WTC11 (cell line): ENCODE measurements around the gene HRAS. TPM values are rescaled to one million over a fixed set of nuclear protein-coding genes. Genes with fewer than 3 reads are reported as not detected.
A peak's percentile ranks its signal among the peaks of the same experiment; 100 is the strongest.

ENCODE experiments used
- ATAC-seq: fragments of 200-7000 bp; cut with Tn5 transposase; 2 replicates; pipeline ENCODE4 v1.10.0; 2021; ENCODE audit warnings: mild to moderate bottlenecking, moderate library complexity
- CTCF ChIA-PET: fragments of 300-600 bp; sonication (Branson Sonifier 250); formaldehyde crosslinking; loops from one replicate; lab custom pipeline; 2021; ENCODE audit warnings: antibody characterized with exemption; lab: Charles Lee
- POLR2A ChIA-PET: fragments of 350-600 bp; sonication (Branson Sonifier 250); formaldehyde crosslinking; loops from one replicate; lab custom pipeline; 2021; ENCODE audit warnings: antibody characterized with exemption; lab: Charles Lee
- DNase-seq: peaks from one replicate; pipeline ENCODE4 v3.0.0; 2021; ENCODE audit warnings: low spot score
- H3K27ac Mint-ChIP-seq: 2 replicates; pipeline ENCODE4 v1.8.0; 2021; ENCODE audit warnings: mixed read lengths
- H3K27me3 Mint-ChIP-seq: 2 replicates; pipeline ENCODE4 v1.8.0; 2021; ENCODE audit warnings: low read depth, mild to moderate bottlenecking, moderate library complexity, mixed read lengths
- H3K36me3 Mint-ChIP-seq: 2 replicates; pipeline ENCODE4 v1.8.0; 2021; ENCODE audit warnings: mixed read lengths
- H3K4me1 Mint-ChIP-seq: 2 replicates; pipeline ENCODE4 v1.8.0; 2022; ENCODE audit warnings: mixed read lengths
- H3K4me3 Mint-ChIP-seq: 2 replicates; pipeline ENCODE4 v1.8.0; 2021; ENCODE audit warnings: mild to moderate bottlenecking, moderate library complexity, mixed read lengths
- H3K9me3 Mint-ChIP-seq: 2 replicates; pipeline ENCODE4 v1.8.0; 2021; ENCODE audit warnings: mixed read lengths
- ATF6 ChIP-seq: sonication (generic); formaldehyde crosslinking; IDR thresholded peaks from 2 replicates; pipeline ENCODE4 v1.8.1; 2023; ENCODE audit warnings: mild to moderate bottlenecking, missing genetic modification reagents
- CREB1 ChIP-seq: sonication (generic); formaldehyde crosslinking; IDR thresholded peaks from 2 replicates; pipeline ENCODE4 v1.8.0; 2023; ENCODE audit warnings: mild to moderate bottlenecking, missing genetic modification reagents
- CTCF ChIP-seq: fragments of 200-600 bp; IDR thresholded peaks from 2 replicates; pipeline ENCODE4 v1.8.0; 2022; ENCODE audit warnings: antibody characterized with exemption
- EMX1 ChIP-seq: fragments of 250-450 bp; sonication (Bioruptor Pico); IDR thresholded peaks from 2 replicates; pipeline ENCODE4 v1.8.0; 2021; ENCODE audit warnings: mild to moderate bottlenecking
- GABPB1 ChIP-seq: sonication (generic); formaldehyde crosslinking; IDR thresholded peaks from 2 replicates; pipeline ENCODE4 v1.8.1; 2023; ENCODE audit warnings: mild to moderate bottlenecking, missing genetic modification reagents
- IRF2 ChIP-seq: sonication (generic); formaldehyde crosslinking; IDR thresholded peaks from 2 replicates; pipeline ENCODE4 v1.8.0; 2022; ENCODE audit warnings: low read depth, missing genetic modification reagents, borderline replicate concordance
- JAZF1 ChIP-seq: fragments of 250-450 bp; sonication (Bioruptor Pico); IDR thresholded peaks from 2 replicates; pipeline ENCODE4 v1.9.0; 2021; ENCODE audit warnings: moderate library complexity, mild to moderate bottlenecking, inconsistent platforms
- NR3C1 ChIP-seq: sonication (generic); formaldehyde crosslinking; conservative IDR thresholded peaks from 2 replicates; pipeline ENCODE4 v1.8.1; 2023; ENCODE audit warnings: low read depth, mild to moderate bottlenecking, missing genetic modification reagents
- PRDM15 ChIP-seq: sonication (generic); formaldehyde crosslinking; IDR thresholded peaks from 2 replicates; pipeline ENCODE4 v1.8.0; 2022; ENCODE audit warnings: missing genetic modification reagents
- TEAD4 ChIP-seq: sonication (generic); formaldehyde crosslinking; IDR thresholded peaks from 2 replicates; pipeline ENCODE4 v1.8.0; 2022; ENCODE audit warnings: mild to moderate bottlenecking, missing genetic modification reagents
- USF2 ChIP-seq: sonication (generic); formaldehyde crosslinking; IDR thresholded peaks from 2 replicates; pipeline ENCODE4 v1.8.1; 2023; ENCODE audit warnings: mild to moderate bottlenecking, missing genetic modification reagents, moderate library complexity
- ZNF121 ChIP-seq: sonication (generic); formaldehyde crosslinking; IDR thresholded peaks from 2 replicates; pipeline ENCODE4 v1.8.0; 2023; ENCODE audit warnings: missing genetic modification reagents
- ZNF138 ChIP-seq: sonication (generic); formaldehyde crosslinking; conservative IDR thresholded peaks from 2 replicates; pipeline ENCODE4 v1.8.1; 2022; ENCODE audit warnings: mild to moderate bottlenecking, moderate library complexity, missing genetic modification reagents
- ZNF232 ChIP-seq: sonication (generic); formaldehyde crosslinking; IDR thresholded peaks from 2 replicates; pipeline ENCODE4 v1.8.0; 2022; ENCODE audit warnings: mild to moderate bottlenecking, missing genetic modification reagents
- ZNF532 ChIP-seq: fragments of 250-450 bp; sonication (Bioruptor Pico); IDR thresholded peaks from 2 replicates; pipeline ENCODE4 v1.9.0; 2021; ENCODE audit warnings: mild to moderate bottlenecking, borderline replicate concordance
- ZNF671 ChIP-seq: fragments of 250-450 bp; sonication (Bioruptor Pico); IDR thresholded peaks from 2 replicates; pipeline ENCODE4 v1.8.0; 2021; ENCODE audit warnings: mild to moderate bottlenecking
- total RNA-seq: library from RNA; stranded (reverse); gene quantifications from 3 replicates; pipeline ENCODE4 v1.2.3, GENCODE V29; 2021
- TF ChIP-seq, protein P1 (sequence below): sonication (generic); formaldehyde crosslinking; IDR thresholded peaks from 2 replicates; pipeline ENCODE4 v1.8.1; 2022; ENCODE audit warnings: low read depth, missing genetic modification reagents, borderline replicate concordance
- TF ChIP-seq, protein P2 (sequence below): fragments of 250-450 bp; sonication (Bioruptor Pico); conservative IDR thresholded peaks from 2 replicates; pipeline ENCODE4 v1.9.0; 2021; ENCODE audit warnings: mild to moderate bottlenecking

Gene HRAS
- total RNA-seq, 1 experiment from 2014 or later, result 62.4 TPM

GRCh38 chr11:495537-495931, 39.8 kb downstream of the HRAS start:
- peaks cover 2% of the 10 kb centered on the region; the same call in 1 of the 2 replicates for H3K27me3 Mint-ChIP-seq
- peaks cover 14% of the 10 kb centered on the region for H3K9me3 Mint-ChIP-seq
- H3K27ac Mint-ChIP-seq, result peak overlapping the region; percentile 91; the same call in 1 of the 2 replicates
- peaks cover 53% of the 10 kb centered on the region for H3K36me3 Mint-ChIP-seq
- no peak overlapping the region for H3K4me3 Mint-ChIP-seq
- DNase-seq, result no peak
- ATAC-seq, result no peak
- ChIA-PET POLR2A (no interaction called here), CTCF (no interaction called here)
- no peaks in the 10 kb centered on the region for H3K4me1 Mint-ChIP-seq
- no peak for TF ChIP-seq ZNF138 (CRISPR knock-in tag)
- TF ChIP-seq PRDM15 (CRISPR knock-in tag), result no peak
- no peak for TF ChIP-seq ZNF121
- TF ChIP-seq CTCF, result no peak
- no peak for TF ChIP-seq ZNF232
- no peak for TF ChIP-seq EMX1
- TF ChIP-seq TEAD4 (CRISPR knock-in tag), result no peak
- no peak for TF ChIP-seq NR3C1 (CRISPR knock-in tag)
- TF ChIP-seq USF2 (CRISPR knock-in tag), result no peak
- no peak for TF ChIP-seq ATF6
- TF ChIP-seq ZNF532 (CRISPR knock-in tag), result no peak
- no peak for TF ChIP-seq JAZF1
- TF ChIP-seq, protein P1, sequence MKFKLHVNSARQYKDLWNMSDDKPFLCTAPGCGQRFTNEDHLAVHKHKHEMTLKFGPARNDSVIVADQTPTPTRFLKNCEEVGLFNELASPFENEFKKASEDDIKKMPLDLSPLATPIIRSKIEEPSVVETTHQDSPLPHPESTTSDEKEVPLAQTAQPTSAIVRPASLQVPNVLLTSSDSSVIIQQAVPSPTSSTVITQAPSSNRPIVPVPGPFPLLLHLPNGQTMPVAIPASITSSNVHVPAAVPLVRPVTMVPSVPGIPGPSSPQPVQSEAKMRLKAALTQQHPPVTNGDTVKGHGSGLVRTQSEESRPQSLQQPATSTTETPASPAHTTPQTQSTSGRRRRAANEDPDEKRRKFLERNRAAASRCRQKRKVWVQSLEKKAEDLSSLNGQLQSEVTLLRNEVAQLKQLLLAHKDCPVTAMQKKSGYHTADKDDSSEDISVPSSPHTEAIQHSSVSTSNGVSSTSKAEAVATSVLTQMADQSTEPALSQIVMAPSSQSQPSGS, result no peak
- no peak for TF ChIP-seq GABPB1 (CRISPR knock-in tag)
- TF ChIP-seq, protein P2, sequence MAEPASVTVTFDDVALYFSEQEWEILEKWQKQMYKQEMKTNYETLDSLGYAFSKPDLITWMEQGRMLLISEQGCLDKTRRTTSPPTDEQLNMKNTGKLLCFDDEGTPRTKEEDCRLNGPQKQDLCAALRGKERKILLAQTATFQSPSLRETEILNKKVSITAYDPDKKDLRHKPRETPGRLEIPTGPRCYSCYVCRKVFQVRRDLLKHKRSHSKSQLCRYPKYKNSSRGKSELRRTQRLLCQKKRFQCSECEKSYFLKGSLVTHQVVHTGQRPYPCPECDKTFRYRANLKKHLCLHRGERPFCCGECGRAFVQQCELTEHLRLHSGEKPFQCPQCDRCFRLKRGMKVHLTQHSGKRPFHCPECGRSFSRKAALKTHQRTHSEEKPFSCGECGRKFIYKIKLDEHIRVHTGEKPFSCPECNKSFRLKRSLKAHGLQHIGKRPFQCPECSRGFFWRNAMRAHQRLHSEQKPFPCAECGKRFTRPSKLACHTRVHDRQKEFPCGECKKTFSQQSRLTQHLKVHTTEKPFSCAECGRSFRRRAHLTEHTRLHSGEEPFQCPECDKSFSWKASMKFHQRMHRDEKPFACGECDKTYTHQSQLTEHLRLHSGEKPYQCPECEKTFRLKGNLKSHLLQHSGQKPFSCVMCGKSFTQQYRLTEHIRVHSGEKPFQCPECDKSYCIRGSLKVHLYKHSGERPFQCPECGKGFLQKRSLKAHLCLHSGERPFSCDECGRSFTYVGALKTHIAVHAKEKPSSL (CRISPR knock-in tag), result no peak
- no peak for TF ChIP-seq CREB1 (CRISPR knock-in tag)
- no peak for TF ChIP-seq ZNF671 (CRISPR knock-in tag)
- TF ChIP-seq IRF2 (CRISPR knock-in tag), result no peak
